Raji (cell line): ENCODE measurements around the gene MVB12B.

Source experiments
- POLR2A ChIP-seq: IDR thresholded peaks from 2 replicates; pipeline ENCODE4 v1.6.1; 2011; ENCODE audit warnings: low read depth, low read length, control low read depth; ENCODE audit not compliant: insufficient read depth

Gene MVB12B

GRCh38 chr9:126448136-126448535 is 121.5 kb downstream of the MVB12B start:
- no peak for TF ChIP-seq POLR2A

GRCh38 chr9:126448865-126449577 is 122.4 kb downstream of the MVB12B start:
- no peak for TF ChIP-seq POLR2A

- no peak for TF ChIP-seq POLR2A
Measured at GRCh38 chr9:126449725-126450667, 123.4 kb downstream of the MVB12B start.

GRCh38 chr9:126450668-126451205 is 124.1 kb downstream of the MVB12B start:
- TF ChIP-seq POLR2A: no peak

- TF ChIP-seq POLR2A: no peak
Measured at GRCh38 chr9:126451316-126451885, 124.8 kb downstream of the MVB12B start.

- TF ChIP-seq POLR2A: no peak
Measured at GRCh38 chr9:126452106-126452505, 125.5 kb downstream of the MVB12B start.

- no peak for TF ChIP-seq POLR2A
Measured at GRCh38 chr9:126453156-126453963, 126.7 kb downstream of the MVB12B start.

- no peak for TF ChIP-seq POLR2A
Measured at GRCh38 chr9:126454215-126454614, 127.6 kb downstream of the MVB12B start.

GRCh38 chr9:126454795-126455194 is 128.2 kb downstream of the MVB12B start:
- no peak for TF ChIP-seq POLR2A

GRCh38 chr9:126456441-126457174 is 130.0 kb downstream of the MVB12B start:
- TF ChIP-seq POLR2A: no peak

GRCh38 chr9:126457175-126457547 is 130.5 kb downstream of the MVB12B start:
- TF ChIP-seq POLR2A: no peak

- TF ChIP-seq POLR2A: no peak
Measured at GRCh38 chr9:126457890-126458289, 131.3 kb downstream of the MVB12B start.

GRCh38 chr9:126459126-126459525 is 132.5 kb downstream of the MVB12B start:
- no peak for TF ChIP-seq POLR2A

- no peak for TF ChIP-seq POLR2A
Measured at GRCh38 chr9:126459546-126459945, 132.9 kb downstream of the MVB12B start.

- no peak for TF ChIP-seq POLR2A
Measured at GRCh38 chr9:126459965-126460843, 133.6 kb downstream of the MVB12B start.
